Upper lobe of right lung (tissue), 1 donor: Measurements from ENCODE around the gene NME9. TPM values are rescaled to one million over a fixed set of nuclear protein-coding genes. Genes with fewer than 3 reads are reported as not detected.

Source experiments
- ATAC-seq: fragments of 200-7000 bp; cut with Tn5 transposase; one replicate; pipeline ENCODE4 v1.9.1; 2020; ENCODE audit warnings: mild to moderate bottlenecking, moderate library complexity
- DNase-seq: peaks from one replicate; pipeline ENCODE4 v3.0.0-alpha.2; 2020
- H3K27ac ChIP-seq: fragments of 200-600 bp; one replicate; pipeline ENCODE4 v1.8.0; 2022
- H3K27me3 ChIP-seq: fragments of 200-600 bp; one replicate; pipeline ENCODE4 v1.8.0; 2022; ENCODE audit warnings: mild to moderate bottlenecking
- H3K36me3 ChIP-seq: fragments of 200-600 bp; one replicate; pipeline ENCODE4 v1.8.0; 2022
- H3K4me1 ChIP-seq: fragments of 200-600 bp; one replicate; pipeline ENCODE4 v1.8.0; 2022
- H3K4me3 ChIP-seq: fragments of 200-600 bp; one replicate; pipeline ENCODE4 v1.8.0; 2022; ENCODE audit warnings: mild to moderate bottlenecking
- H3K9me3 ChIP-seq: fragments of 200-600 bp; one replicate; pipeline ENCODE4 v1.8.0; 2022
- intact Hi-C: fragments of 100-400 bp; cut with DNase I; formaldehyde crosslinking; loops from one replicate; pipeline ENCODE4 v1.11.0; 2022
- total RNA-seq: library from RNA; stranded (reverse); fragmentation: NEBNext Ultra II Directional; extraction: Animal tissue kit (Norgen Biotek cat#: 25700); gene quantifications from one replicate; pipeline ENCODE4 v1.2.1, GENCODE V29; 2021
- TF ChIP-seq, protein P1 (sequence below): fragments of 200-600 bp; IDR thresholded peaks from one replicate; pipeline ENCODE4 v1.8.0; 2022; ENCODE audit warnings: antibody characterized with exemption
- donor health status: DM: no; HTN: yes; CAD: no; lungs with severe emphysema.

NME9 gene
- total RNA-seq, 1 donor from 2014 or later = not detected

DNA sequence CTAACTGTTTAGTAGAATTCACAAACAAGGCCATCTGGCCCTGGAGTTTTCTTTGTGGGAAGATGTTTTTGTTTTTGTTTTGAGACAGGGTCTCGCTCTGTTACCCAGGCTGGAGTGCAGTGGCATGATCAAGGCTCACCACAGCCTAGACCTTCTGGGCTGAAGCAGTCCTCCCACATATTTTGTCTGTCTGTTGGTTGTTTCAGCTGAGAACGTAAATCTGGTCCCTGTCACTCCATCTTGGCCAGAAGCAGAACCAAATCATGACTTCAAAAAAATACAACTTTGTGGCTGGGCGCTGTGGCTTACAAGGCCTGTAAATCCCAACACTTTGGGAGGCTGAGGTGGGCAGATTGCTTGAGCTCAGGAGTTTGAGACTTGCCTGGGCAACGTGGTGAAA is 45.8 kb upstream of the NME9 start:
- TF ChIP-seq, protein P1, sequence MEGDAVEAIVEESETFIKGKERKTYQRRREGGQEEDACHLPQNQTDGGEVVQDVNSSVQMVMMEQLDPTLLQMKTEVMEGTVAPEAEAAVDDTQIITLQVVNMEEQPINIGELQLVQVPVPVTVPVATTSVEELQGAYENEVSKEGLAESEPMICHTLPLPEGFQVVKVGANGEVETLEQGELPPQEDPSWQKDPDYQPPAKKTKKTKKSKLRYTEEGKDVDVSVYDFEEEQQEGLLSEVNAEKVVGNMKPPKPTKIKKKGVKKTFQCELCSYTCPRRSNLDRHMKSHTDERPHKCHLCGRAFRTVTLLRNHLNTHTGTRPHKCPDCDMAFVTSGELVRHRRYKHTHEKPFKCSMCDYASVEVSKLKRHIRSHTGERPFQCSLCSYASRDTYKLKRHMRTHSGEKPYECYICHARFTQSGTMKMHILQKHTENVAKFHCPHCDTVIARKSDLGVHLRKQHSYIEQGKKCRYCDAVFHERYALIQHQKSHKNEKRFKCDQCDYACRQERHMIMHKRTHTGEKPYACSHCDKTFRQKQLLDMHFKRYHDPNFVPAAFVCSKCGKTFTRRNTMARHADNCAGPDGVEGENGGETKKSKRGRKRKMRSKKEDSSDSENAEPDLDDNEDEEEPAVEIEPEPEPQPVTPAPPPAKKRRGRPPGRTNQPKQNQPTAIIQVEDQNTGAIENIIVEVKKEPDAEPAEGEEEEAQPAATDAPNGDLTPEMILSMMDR = no peak
- ATAC-seq = no peak
- intact Hi-C loops = no loop called here
- Histone ChIP-seq H3K4me1 (peaks cover 5% of the 10 kb centered on the region), H3K36me3 (no peaks in the 10 kb centered on the region), H3K9me3 (no peaks in the 10 kb centered on the region), H3K27ac (no peak overlapping the region), H3K4me3 (no peak overlapping the region), H3K27me3 (no peaks in the 10 kb centered on the region)
- peak; percentile 6 for DNase-seq

DNA sequence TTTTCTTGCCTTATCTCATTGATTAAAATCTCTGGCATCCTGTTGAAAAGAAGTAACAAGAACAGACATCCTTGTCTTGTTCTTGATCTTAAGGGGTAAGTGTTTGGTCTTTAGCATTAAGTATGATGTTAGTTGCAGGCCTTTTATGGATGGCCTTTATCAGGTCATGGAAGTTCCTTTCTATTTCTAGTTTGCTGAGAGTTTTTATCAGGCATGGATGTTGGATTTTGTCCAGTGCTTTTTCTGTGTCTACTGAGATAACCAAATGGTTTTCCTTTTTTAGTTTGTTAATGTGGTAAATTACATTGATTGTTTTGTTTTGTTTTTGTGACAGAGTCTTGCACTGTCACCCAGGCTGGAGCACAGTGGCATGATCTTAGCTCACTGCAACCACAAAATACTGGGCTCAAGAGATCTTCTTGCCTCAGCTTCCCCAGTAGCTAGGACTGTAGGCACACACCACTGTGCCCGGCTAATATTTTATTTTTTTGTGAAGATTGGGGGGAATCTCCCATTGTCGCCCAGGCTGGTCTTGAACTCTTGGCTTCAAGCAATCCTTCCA is 45.0 kb upstream of the NME9 start:
- Histone ChIP-seq H3K27me3 (no peaks in the 10 kb centered on the region), H3K36me3 (no peaks in the 10 kb centered on the region), H3K27ac (no peak overlapping the region), H3K4me3 (no peak overlapping the region), H3K4me1 (peaks cover 10% of the 10 kb centered on the region), H3K9me3 (no peaks in the 10 kb centered on the region)
- DNase-seq = no peak
- TF ChIP-seq, protein P1 = no peak
- intact Hi-C loops = no loop called here
- no peak for ATAC-seq

DNA sequence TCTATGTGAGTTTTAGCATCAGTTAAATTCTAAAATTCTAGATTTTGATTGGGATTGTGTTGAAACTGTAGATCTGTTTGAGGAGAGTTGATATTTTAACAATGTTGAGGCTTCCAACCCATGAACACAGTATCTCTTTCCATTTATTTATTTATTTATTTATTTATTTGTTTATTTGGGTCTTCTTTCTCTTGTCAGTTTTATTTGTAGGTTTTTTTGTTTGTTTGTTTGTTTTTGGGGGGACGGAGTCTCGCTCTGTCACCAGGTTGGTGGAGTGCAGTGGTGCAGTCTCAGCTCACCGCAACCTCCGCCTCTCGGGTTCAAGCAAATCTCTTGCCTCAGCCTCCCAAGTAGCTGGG is 44.1 kb upstream of the NME9 start:
- peak; percentile 6 for DNase-seq
- ATAC-seq = no peak
- TF ChIP-seq, protein P1 = no peak
- Histone ChIP-seq H3K4me1 (peaks cover 12% of the 10 kb centered on the region), H3K27ac (no peak overlapping the region), H3K9me3 (no peaks in the 10 kb centered on the region), H3K4me3 (no peak overlapping the region), H3K36me3 (no peaks in the 10 kb centered on the region), H3K27me3 (no peaks in the 10 kb centered on the region)
- intact Hi-C loops = no loop called here

DNA sequence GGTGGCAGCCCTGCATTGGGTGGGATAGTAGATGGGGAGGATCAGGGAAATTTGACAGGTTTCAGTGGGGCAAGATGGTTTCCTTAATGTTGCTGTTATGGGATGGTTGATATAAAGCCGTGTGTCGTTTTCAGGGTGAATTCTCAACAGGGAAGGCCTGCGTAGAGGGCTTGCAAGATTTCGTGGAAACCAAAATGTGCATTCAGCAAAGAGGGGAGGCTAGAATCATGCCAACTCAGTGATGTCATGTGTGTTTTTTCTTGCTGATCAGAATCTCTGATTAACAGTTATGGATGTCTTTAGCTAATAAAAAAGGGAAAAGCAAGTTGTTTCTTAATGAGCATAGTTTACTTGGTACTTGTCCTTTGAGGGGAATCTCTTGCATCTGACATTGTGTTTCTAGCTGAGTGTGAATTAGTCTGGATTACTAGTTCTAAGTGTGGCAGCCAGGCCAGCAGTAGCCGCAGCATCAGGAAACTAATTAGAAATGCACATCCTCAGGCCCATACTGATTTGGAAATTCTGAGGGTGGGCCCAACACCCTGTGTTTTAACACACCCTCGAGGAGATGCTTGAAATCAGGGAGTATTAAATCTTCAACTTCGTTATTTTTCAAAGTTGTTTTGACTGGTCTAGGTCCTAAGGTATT is 43.6 kb upstream of the NME9 start:
- H3K27me3 ChIP-seq = no peaks in the 10 kb centered on the region
- no peaks in the 10 kb centered on the region for H3K9me3 ChIP-seq
- peaks cover 15% of the 10 kb centered on the region for H3K4me1 ChIP-seq
- intact Hi-C loops = no loop called here
- ATAC-seq (no peak), DNase-seq (peak; percentile 12)
- no peak overlapping the region for H3K27ac ChIP-seq
- TF ChIP-seq, protein P1 = no peak
- no peaks in the 10 kb centered on the region for H3K36me3 ChIP-seq
- H3K4me3 ChIP-seq = no peak overlapping the region

DNA sequence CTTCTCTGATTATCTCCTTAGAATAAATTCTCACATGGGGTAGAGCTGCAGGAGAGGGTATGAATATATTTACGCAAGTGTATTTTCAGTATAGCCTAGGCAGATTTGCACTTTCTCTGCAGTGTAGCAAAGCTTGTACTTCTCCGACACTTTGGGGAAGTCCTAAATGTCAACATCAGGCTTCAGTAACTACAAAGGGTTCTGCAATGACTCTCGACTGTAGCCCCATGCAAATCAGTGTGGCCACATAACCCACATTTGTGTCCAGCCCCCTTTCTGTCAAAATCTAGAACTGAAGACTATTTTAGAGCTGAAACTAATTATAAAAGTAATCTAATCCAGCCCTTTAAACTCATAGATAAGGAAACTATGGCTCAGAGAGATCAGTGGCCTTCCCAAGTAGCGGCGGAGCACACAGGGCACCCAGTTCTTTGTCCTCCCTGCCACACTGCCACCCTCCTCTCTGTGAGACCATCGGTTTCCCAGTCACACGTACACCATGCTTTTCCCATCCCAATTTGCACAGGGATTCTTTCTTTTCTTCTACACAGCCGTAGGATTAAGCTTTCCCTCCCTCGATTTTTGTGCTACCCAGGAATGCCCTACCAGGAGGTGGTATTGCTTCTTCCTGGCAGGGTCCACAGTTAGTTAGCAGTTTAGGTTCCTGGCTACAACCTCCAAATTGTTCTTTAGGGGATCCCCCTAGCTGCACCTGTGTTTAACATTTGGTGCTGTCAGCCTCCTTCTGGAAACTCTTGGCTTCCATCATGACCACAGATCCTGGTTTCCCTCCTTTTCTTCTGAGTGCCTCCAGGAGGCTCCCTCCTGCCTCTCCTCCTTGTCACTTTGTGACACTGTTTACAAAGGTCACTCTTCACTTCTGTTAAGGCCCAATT is 41.7 kb upstream of the NME9 start:
- Histone ChIP-seq H3K27ac (no peak overlapping the region), H3K9me3 (no peaks in the 10 kb centered on the region), H3K4me1 (peaks cover 25% of the 10 kb centered on the region), H3K36me3 (no peaks in the 10 kb centered on the region), H3K27me3 (no peaks in the 10 kb centered on the region), H3K4me3 (no peak overlapping the region)
- ATAC-seq (peak; percentile 77), DNase-seq (peak; percentile 16)
- TF ChIP-seq, protein P1 = no peak
- intact Hi-C loops = no loop called here
